ENCODE data around the gene CSH2.

DNA sequence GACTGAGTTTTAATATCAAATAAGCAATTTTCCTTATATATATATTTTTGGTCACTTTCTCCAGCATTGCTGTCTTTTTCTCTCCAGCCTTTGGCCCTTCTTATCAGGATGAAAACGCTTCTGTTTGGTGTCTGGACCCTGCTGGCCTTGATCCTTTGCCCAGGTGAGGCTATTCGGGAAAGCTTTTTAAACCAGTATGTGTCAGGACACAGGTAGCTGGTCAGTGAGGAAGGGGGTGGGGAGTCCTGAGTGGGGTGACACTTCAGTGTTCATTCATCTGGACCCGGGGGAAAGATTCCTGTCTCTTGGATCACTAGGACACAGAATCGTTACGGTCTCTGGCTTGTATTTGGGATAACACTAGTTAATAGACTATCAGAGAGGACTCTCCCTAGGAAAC is 18.8 kb downstream of the CSH2 start:
- TF ChIP-seq, protein P1, sequence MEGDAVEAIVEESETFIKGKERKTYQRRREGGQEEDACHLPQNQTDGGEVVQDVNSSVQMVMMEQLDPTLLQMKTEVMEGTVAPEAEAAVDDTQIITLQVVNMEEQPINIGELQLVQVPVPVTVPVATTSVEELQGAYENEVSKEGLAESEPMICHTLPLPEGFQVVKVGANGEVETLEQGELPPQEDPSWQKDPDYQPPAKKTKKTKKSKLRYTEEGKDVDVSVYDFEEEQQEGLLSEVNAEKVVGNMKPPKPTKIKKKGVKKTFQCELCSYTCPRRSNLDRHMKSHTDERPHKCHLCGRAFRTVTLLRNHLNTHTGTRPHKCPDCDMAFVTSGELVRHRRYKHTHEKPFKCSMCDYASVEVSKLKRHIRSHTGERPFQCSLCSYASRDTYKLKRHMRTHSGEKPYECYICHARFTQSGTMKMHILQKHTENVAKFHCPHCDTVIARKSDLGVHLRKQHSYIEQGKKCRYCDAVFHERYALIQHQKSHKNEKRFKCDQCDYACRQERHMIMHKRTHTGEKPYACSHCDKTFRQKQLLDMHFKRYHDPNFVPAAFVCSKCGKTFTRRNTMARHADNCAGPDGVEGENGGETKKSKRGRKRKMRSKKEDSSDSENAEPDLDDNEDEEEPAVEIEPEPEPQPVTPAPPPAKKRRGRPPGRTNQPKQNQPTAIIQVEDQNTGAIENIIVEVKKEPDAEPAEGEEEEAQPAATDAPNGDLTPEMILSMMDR (IDR thresholded peaks at IDR 0.05), result no peak
- TF ChIP-seq POLR2A (IDR thresholded peaks at IDR 0.05), result no peak

All from thyroid gland (tissue), 4 donors.